Dendritic cell treated with granulocyte-macrophage colony-stimulating factor and Interleukin-4, amounts not matched to agents 40 ng/mL and 50 ng/mL, for 4 days (primary cell): ENCODE results near the gene CECR2.

Source experiments
- H3K27ac Mint-ChIP-seq: one replicate; pipeline ENCODE4 v1.8.0; 2022; ENCODE audit warnings: mild to moderate bottlenecking, mixed read lengths
- H3K27me3 Mint-ChIP-seq: one replicate; pipeline ENCODE4 v1.8.0; 2022; ENCODE audit warnings: mild to moderate bottlenecking, mixed read lengths
- H3K36me3 Mint-ChIP-seq: one replicate; pipeline ENCODE4 v1.8.0; 2022; ENCODE audit warnings: low read depth, mixed read lengths
- H3K4me1 Mint-ChIP-seq: one replicate; pipeline ENCODE4 v1.8.0; 2022; ENCODE audit warnings: low read depth, mixed read lengths
- H3K4me3 Mint-ChIP-seq: one replicate; pipeline ENCODE4 v1.8.0; 2022; ENCODE audit warnings: mild to moderate bottlenecking, moderate library complexity, mixed read lengths
- H3K9me3 Mint-ChIP-seq: one replicate; pipeline ENCODE4 v1.8.0; 2022; ENCODE audit warnings: mixed read lengths
- intact Hi-C: fragments of 100-400 bp; cut with micrococcal nuclease; formaldehyde crosslinking; loops from one replicate; pipeline ENCODE4 v1.15.0; 2022

The CECR2 gene

DNA sequence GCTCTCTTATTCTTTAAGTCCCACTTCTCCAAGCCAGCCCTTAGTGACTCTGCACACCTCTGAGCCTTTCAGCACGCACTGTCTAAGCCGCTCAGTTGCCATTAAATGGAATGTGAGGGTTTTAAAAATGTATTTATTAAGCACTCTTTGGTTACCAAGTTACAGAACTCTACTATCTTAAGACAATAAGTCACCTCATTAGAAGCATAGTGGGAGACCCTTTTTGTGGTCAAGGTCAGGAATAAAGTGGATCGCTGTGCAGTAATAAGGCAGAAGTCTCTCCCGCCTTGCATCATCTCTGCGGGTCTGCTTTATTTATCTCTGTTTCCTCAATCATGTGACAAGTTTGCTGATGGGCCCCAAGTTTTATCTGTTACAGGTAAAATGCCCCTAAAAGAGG, 205.9 kb downstream of the CECR2 start:
- Mint-ChIP-seq H3K36me3 (no peaks in the 10 kb centered on the region), H3K27me3 (peaks cover 5% of the 10 kb centered on the region), H3K4me3 (no peak overlapping the region), H3K9me3 (no peaks in the 10 kb centered on the region), H3K27ac (no peak overlapping the region), H3K4me1 (peaks cover 2% of the 10 kb centered on the region)
- intact Hi-C loops: no loop called here

DNA sequence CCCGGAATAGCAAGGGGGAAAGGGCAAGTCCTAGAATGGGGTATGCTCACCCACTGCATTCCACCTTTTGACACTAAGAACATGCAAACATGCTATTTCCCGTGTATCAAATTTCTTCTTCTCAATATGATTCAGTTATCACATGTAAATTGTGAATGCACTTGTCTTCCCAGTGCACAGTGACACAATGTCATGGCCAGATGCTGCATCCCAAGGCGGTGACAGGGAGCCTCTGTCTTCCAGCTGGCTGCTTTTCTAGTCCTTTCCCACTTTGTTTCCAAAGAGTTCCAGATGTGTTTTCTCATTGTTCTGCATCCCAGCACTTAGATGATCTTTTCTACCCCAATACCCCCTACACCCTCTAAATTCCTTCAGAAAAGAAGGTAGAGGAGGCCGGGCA, 206.4 kb downstream of the CECR2 start:
- H3K27me3 Mint-ChIP-seq: peaks cover 5% of the 10 kb centered on the region
- no peaks in the 10 kb centered on the region for H3K36me3 Mint-ChIP-seq
- no peaks in the 10 kb centered on the region for H3K9me3 Mint-ChIP-seq
- no peak overlapping the region for H3K27ac Mint-ChIP-seq
- intact Hi-C loops: no loop called here
- no peak overlapping the region for H3K4me3 Mint-ChIP-seq
- no peaks in the 10 kb centered on the region for H3K4me1 Mint-ChIP-seq

DNA sequence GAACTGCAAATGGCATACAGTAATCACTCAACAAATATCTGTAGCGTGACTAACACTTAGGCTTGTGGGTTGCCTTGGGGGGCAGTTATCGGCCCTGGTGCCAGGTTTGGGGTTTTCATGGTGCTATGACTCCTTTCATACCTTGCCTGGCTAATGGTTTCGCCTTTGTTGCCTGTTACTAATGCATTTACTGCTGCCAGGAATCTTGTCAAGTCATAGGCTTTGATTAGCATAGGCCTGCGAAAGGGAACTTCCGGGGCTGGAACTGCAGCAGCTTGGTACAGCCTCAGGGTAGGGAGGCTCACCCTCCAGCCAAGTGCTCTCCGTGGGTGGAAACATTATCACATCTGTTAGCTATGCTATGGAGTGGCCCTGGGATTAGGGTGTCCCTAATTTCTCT, 207.2 kb downstream of the CECR2 start:
- H3K4me1 Mint-ChIP-seq: no peaks in the 10 kb centered on the region
- intact Hi-C loops: no loop called here
- no peaks in the 10 kb centered on the region for H3K9me3 Mint-ChIP-seq
- no peak overlapping the region for H3K4me3 Mint-ChIP-seq
- no peak overlapping the region for H3K27ac Mint-ChIP-seq
- H3K27me3 Mint-ChIP-seq: peaks cover 5% of the 10 kb centered on the region
- no peaks in the 10 kb centered on the region for H3K36me3 Mint-ChIP-seq

DNA sequence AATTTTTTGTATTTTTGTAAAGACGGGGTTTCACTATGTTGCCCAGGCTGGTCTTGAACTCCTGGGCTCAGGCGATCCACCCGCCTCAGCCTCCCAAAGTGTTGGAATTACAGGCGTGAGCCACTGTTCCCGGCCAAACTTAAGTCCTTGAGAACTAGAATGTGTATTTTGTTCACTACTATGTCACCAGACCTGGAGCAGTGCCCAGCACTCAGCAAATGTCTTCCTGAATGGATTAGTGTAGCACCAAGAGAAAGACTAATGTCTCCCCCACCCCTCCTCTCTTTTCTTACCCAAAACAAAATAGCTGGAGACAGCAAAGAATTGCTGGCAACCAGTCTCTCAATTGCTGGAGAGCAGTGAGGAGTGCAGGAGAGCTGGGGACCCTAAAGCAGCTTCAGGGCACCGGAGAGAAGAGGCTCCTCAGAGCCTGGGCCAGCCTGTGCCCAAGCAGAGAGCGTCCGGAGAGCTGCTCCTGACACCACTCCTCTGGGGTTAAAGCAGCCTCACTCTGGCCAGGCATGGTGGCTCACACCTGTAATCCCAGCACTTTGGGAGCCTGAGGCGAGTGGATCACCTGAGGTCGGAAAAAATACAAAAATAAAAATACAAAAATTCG, 209.0 kb downstream of the CECR2 start:
- no peaks in the 10 kb centered on the region for H3K4me1 Mint-ChIP-seq
- H3K9me3 Mint-ChIP-seq: no peaks in the 10 kb centered on the region
- H3K36me3 Mint-ChIP-seq: no peaks in the 10 kb centered on the region
- intact Hi-C loops: no loop called here
- H3K27me3 Mint-ChIP-seq: peaks cover 8% of the 10 kb centered on the region
- H3K27ac Mint-ChIP-seq: no peak overlapping the region
- no peak overlapping the region for H3K4me3 Mint-ChIP-seq

DNA sequence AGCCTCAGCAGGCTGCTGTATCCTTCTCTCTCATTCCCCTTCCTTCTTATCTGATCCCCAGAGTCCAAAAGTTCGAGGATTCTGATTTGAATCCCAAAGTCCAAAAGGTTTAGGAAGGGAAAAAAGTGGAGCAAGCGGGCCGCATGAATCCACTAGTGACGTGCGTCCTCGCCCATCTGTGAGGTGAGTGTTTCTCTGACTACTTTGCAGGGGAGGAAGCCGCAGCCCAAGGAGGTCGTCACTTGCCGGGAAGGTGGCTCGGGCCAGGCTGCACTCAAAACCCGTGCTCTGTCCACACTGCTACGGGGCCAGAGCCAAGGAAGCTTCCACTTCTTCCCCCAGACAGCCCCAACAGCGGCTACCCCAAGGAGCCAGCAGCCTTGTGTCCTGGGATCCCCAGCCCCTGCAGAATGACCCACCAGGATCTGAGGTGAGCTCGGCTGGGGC, 210.3 kb downstream of the CECR2 start:
- Mint-ChIP-seq H3K4me3 (no peak overlapping the region), H3K4me1 (no peaks in the 10 kb centered on the region), H3K36me3 (no peaks in the 10 kb centered on the region), H3K9me3 (no peaks in the 10 kb centered on the region), H3K27ac (no peak overlapping the region), H3K27me3 (peaks cover 3% of the 10 kb centered on the region)
- intact Hi-C loops: no loop called here

DNA sequence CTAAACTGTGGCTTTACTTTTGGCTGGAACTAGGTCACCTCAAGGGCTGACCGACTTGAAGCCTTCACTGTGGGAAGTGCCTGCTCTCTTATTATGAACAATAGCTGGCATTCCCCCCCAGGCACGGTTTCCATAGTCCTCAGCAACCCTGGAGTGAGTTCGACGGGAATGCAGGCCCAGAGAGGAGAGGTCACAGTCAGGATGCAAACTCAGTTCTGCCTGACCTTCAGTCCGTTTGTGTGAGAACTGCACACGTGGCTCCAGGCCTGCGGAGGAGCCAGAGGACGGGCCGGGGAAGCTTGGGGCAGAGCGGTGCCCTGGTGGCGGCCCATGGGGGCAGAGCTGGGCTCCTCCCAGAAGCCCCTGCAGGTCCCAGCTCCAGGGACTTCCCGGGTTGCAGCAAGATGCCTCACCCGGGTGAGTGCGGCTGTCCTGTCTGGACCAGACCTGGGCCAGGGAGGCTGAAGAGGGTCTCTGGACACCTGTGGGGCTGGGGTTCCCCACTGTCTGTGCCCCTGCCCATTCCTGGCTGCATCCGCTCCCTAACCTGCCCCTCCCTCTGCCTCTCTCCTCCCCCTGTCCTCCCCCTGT, 211.3 kb downstream of the CECR2 start:
- Mint-ChIP-seq H3K36me3 (no peaks in the 10 kb centered on the region), H3K9me3 (no peaks in the 10 kb centered on the region), H3K27me3 (peaks cover 3% of the 10 kb centered on the region), H3K4me1 (no peaks in the 10 kb centered on the region), H3K27ac (no peak overlapping the region), H3K4me3 (no peak overlapping the region)
- intact Hi-C loops: no loop called here

DNA sequence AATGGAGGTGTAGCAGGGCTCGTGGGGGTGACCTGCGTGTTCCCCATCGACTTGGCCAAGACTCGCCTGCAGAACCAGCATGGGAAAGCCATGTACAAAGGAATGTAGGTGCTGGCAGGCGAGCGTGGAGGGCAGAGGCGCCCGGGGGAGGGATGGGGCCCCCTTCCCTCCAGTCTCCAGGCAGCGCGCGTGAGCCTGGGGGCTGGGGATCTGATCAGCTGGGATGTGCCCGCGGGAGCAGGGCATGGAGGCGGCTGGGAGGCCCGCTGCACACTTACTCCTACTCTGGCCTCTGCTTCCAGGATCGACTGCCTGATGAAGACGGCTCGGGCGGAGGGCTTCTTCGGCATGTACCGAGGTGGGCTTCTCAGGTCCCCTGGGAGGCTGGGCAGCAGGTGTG, 211.8 kb downstream of the CECR2 start:
- no peak overlapping the region for H3K4me3 Mint-ChIP-seq
- intact Hi-C loops: no loop called here

DNA sequence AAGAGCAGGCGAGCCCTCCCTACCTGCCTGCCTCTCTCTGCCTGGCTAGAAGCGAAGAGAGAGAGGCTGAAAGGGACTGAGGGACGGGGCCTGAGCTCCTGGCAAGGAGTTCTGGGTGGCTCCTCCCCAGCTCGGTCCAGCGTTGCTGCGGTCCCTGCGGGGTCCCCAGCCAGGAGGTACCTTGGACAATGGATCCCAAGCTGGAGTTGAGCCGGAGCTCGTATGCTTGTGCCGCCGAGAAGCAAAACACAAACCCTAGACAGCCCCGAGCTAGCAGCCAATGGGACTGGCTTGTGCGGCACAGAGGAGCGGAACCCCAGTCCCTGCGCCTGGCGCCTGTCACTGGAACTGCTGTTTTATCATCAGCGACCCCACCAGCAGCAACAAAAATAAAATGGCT, 212.4 kb downstream of the CECR2 start:
- peaks cover 3% of the 10 kb centered on the region for H3K27me3 Mint-ChIP-seq
- intact Hi-C loops: no loop called here
- H3K4me3 Mint-ChIP-seq: no peak overlapping the region
- no peak overlapping the region for H3K27ac Mint-ChIP-seq
- H3K4me1 Mint-ChIP-seq: no peaks in the 10 kb centered on the region
- H3K36me3 Mint-ChIP-seq: no peaks in the 10 kb centered on the region
- H3K9me3 Mint-ChIP-seq: no peaks in the 10 kb centered on the region

More for the DNA sequence above, 211.8 kb downstream of the CECR2 start:
- Mint-ChIP-seq H3K36me3 (no peaks in the 10 kb centered on the region), H3K9me3 (no peaks in the 10 kb centered on the region), H3K4me1 (no peaks in the 10 kb centered on the region), H3K27me3 (peaks cover 3% of the 10 kb centered on the region), H3K27ac (no peak overlapping the region)

DNA sequence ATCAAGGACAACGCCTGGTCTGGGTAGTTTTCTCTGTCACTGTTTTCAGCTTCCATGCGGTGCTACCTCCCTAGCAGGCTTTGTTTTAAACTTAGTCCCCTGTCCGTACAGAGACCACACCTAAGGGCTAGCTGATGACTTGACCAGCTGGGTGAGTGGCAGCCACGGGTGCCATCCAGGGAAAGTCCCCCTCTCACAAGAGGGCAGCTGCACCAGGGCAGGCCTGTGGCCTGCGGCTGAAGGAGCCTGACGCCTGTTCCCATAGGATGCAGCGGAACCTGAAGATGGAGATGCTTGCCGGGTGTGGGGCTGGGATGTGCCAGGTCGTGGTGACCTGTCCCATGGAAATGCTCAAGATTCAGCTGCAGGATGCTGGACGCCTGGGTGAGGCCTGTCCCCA, 213.9 kb downstream of the CECR2 start:
- Mint-ChIP-seq H3K4me1 (no peaks in the 10 kb centered on the region), H3K27me3 (peaks cover 3% of the 10 kb centered on the region), H3K4me3 (no peak overlapping the region), H3K27ac (no peak overlapping the region), H3K36me3 (no peaks in the 10 kb centered on the region), H3K9me3 (no peaks in the 10 kb centered on the region)
- intact Hi-C loops: no loop called here

DNA sequence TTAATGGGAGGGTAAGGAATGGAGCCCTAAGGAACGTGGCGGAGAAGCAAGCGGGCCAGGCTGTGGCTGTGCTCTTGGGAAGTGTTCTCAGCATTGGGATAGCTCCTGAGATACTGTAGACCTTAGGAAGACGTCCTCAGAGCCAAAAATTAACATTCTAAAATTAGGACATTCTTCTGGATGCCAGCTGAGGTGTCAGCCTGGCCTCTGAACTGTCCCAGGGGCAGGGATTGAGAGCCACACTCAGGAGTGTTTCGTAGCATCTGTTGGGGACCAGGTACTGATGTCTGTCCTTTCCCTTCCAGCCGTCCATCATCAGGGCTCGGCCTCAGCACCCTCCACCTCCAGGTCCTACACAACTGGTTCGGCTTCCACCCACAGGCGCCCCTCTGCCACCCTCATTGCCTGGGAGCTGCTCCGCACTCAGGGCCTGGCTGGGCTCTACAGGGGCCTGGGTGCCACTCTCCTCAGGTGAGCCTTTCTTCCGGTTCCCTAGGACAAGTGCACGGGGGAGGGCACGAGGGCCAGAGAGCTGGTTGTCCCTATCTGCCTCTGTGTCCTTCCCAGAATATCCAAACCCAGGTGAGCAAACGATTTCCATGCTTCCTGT, 217.7 kb downstream of the CECR2 start:
- Mint-ChIP-seq H3K36me3 (peaks cover 25% of the 10 kb centered on the region), H3K4me3 (no peak overlapping the region), H3K9me3 (no peaks in the 10 kb centered on the region), H3K4me1 (no peaks in the 10 kb centered on the region), H3K27me3 (no peaks in the 10 kb centered on the region), H3K27ac (no peak overlapping the region)
- intact Hi-C loops: no loop called here

DNA sequence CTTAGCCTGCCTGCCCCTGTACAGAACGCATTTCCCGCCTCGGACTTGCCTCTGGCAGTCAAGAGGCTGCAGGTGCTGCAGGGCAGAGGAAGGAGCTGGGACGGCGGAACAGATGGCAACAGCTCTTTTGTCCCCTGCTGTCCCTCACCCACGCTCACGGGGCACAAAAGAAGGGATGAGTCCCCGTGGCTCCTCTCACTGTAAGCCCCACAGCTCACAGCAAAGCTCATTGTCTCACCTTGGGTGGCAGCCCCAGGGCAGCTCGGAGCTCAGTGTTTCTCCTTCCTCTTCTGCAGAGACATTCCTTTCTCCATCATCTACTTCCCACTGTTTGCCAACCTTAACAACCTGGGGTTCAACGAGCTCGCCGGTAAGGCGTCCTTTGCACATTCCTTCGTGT, 218.4 kb downstream of the CECR2 start:
- Mint-ChIP-seq H3K27ac (no peak overlapping the region), H3K4me3 (no peak overlapping the region), H3K36me3 (peaks cover 32% of the 10 kb centered on the region), H3K27me3 (no peaks in the 10 kb centered on the region), H3K4me1 (no peaks in the 10 kb centered on the region), H3K9me3 (no peaks in the 10 kb centered on the region)
- intact Hi-C loops: no loop called here

DNA sequence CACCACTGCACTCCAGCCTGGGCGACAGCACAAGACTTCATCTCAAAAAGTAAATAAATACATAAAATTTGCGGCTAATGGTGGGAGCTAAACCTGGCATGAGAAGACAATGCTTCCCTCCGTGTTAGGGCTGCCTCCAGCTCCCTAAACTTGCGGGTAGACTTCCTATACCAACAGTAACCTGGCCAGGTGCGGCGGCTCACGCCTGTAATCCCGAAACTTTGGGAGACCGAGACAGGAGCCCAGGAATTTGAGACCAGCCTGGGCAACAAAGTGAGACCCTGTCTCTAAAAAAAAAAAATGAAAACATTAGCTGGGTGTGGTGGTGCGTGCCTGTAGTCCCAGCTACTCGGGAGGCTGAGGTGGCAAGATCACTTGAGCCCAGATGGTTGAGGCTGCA, 219.3 kb downstream of the CECR2 start:
- Mint-ChIP-seq H3K36me3 (peaks cover 42% of the 10 kb centered on the region), H3K9me3 (no peaks in the 10 kb centered on the region), H3K27ac (no peak overlapping the region), H3K4me1 (no peaks in the 10 kb centered on the region), H3K27me3 (no peaks in the 10 kb centered on the region), H3K4me3 (no peak overlapping the region)
- intact Hi-C loops: no loop called here

DNA sequence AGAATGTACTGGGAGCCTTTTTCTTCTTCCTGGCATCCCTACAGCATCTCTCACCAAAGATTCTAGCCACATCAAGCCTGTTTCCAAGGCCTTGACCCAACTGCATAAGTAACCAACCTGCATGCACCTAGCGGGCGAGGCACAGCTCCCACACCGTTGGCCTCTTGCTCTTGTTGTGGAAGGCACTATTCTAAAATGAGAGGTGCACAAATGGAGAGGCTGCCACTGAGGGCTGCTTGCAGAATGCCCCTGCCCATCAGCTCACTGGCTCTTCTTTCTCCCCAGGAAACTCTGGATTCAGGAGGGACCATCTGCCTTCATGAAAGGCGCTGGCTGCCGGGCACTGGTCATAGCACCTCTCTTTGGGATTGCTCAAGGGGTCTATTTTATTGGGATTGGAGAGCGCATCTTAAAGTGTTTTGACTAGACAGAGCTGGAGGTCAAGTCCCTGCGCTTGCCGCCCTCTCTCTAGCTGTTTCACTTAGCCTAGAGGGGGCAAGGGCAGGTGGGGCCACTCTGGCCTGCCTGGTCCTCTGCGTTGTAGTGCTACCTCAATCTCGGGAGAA, 220.6 kb downstream of the CECR2 start:
- Mint-ChIP-seq H3K9me3 (no peaks in the 10 kb centered on the region), H3K27ac (no peak overlapping the region), H3K4me3 (no peak overlapping the region), H3K36me3 (peaks cover 55% of the 10 kb centered on the region), H3K4me1 (no peaks in the 10 kb centered on the region), H3K27me3 (no peaks in the 10 kb centered on the region)
- intact Hi-C loops: no loop called here

DNA sequence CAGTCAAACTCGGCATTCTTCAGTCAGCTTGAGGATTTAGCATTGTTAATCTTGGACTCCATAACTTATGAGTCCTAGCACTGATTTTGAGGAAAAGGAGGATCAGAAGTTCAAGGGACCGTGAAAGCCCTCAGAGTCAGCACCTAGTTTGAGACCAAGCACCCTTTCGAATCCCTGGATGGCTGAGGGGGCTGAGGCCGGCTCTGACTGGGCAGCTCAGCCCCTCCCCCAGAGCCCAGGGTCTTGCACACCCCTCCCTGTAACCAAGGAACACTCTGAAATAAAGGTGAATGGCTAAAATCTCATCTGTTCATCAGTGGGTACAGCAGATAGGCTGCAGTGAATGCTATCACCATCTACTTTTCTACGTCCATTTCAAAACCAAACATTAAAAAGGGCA, 221.3 kb downstream of the CECR2 start:
- no peak overlapping the region for H3K4me3 Mint-ChIP-seq
- H3K27me3 Mint-ChIP-seq: no peaks in the 10 kb centered on the region
- H3K9me3 Mint-ChIP-seq: no peaks in the 10 kb centered on the region
- no peaks in the 10 kb centered on the region for H3K4me1 Mint-ChIP-seq
- peaks cover 62% of the 10 kb centered on the region for H3K36me3 Mint-ChIP-seq
- intact Hi-C loops: no loop called here
- H3K27ac Mint-ChIP-seq: no peak overlapping the region
